BLaER1 (cell line): ENCODE data around the gene CYREN.
A peak's percentile ranks its signal among the peaks of the same experiment; 100 is the strongest.

Experiments used
- H3K27ac ChIP-seq: shearing (Covaris generic); formaldehyde crosslinking; 2 replicates; pipeline ENCODE4 v1.8.1; 2022
- H3K27me3 ChIP-seq: shearing (Covaris generic); formaldehyde crosslinking; 2 replicates; pipeline ENCODE4 v1.8.1; 2022
- H3K36me3 ChIP-seq: shearing (Covaris generic); formaldehyde crosslinking; 2 replicates; pipeline ENCODE4 v1.8.1; 2022
- H3K4me1 ChIP-seq: shearing (Covaris generic); formaldehyde crosslinking; 2 replicates; pipeline ENCODE4 v1.8.1; 2022
- H3K4me2 ChIP-seq: shearing (Covaris generic); formaldehyde crosslinking; 2 replicates; pipeline ENCODE4 v1.8.1; 2022
- H3K4me3 ChIP-seq: shearing (Covaris generic); formaldehyde crosslinking; 2 replicates; pipeline ENCODE4 v1.8.1; 2022
- H3K9ac ChIP-seq: shearing (Covaris generic); formaldehyde crosslinking; 2 replicates; pipeline ENCODE4 v1.8.1; 2022
- H3K9me3 ChIP-seq: shearing (Covaris generic); formaldehyde crosslinking; 2 replicates; pipeline ENCODE4 v1.8.1; 2022
- H4K20me1 ChIP-seq: shearing (Covaris generic); formaldehyde crosslinking; 2 replicates; pipeline ENCODE4 v1.8.1; 2022
- Cebpa-rat ChIP-seq: shearing (Covaris generic); IDR thresholded peaks from 2 replicates; pipeline ENCODE4 v1.8.1; 2022

Gene CYREN

DNA sequence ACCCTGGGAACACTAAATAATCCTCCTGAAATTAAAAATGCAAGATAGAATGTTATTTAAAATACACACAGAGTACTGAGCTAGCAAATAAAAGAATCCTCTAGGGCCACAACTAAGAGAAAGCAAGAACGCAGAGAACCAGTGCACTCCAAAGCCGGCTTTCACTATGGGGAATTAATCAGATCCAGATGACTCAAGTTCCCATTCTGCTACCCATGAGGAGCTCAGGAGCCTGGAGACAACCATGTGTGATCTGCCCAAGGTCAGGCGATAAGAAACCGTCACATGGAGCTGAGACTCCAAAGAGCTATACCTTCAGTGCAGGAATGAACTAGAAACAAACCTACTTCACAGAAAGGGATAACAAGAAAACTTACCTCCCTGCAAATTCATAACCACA is 19.5 kb upstream of the CYREN start:
- Histone ChIP-seq H3K9me3 (peaks cover 7% of the 10 kb centered on the region; the same call in 1 of the 2 replicates), H3K4me2 (no peak overlapping the region), H3K4me1 (peaks cover 48% of the 10 kb centered on the region), H4K20me1 (no peaks in the 10 kb centered on the region), H3K4me3 (no peak overlapping the region), H3K27ac (no peak overlapping the region), H3K36me3 (peaks cover 83% of the 10 kb centered on the region), H3K9ac (no peak overlapping the region), H3K27me3 (no peaks in the 10 kb centered on the region)
- TF ChIP-seq Cebpa-rat: no peak

- peaks cover 41% of the 10 kb centered on the region for H3K4me1 ChIP-seq
- no peak overlapping the region for H3K4me3 ChIP-seq
- H3K9me3 ChIP-seq: peaks cover 15% of the 10 kb centered on the region; the same call in 1 of the 2 replicates
- TF ChIP-seq Cebpa-rat: no peak
- H3K36me3 ChIP-seq: peaks cover 91% of the 10 kb centered on the region
- no peaks in the 10 kb centered on the region for H3K27me3 ChIP-seq
- H4K20me1 ChIP-seq: no peaks in the 10 kb centered on the region
- no peak overlapping the region for H3K9ac ChIP-seq
- H3K4me2 ChIP-seq: no peak overlapping the region
- H3K27ac ChIP-seq: no peak overlapping the region
Observed at GRCh38 chr7:135189221-135189662, 18.7 kb upstream of the CYREN start.

DNA sequence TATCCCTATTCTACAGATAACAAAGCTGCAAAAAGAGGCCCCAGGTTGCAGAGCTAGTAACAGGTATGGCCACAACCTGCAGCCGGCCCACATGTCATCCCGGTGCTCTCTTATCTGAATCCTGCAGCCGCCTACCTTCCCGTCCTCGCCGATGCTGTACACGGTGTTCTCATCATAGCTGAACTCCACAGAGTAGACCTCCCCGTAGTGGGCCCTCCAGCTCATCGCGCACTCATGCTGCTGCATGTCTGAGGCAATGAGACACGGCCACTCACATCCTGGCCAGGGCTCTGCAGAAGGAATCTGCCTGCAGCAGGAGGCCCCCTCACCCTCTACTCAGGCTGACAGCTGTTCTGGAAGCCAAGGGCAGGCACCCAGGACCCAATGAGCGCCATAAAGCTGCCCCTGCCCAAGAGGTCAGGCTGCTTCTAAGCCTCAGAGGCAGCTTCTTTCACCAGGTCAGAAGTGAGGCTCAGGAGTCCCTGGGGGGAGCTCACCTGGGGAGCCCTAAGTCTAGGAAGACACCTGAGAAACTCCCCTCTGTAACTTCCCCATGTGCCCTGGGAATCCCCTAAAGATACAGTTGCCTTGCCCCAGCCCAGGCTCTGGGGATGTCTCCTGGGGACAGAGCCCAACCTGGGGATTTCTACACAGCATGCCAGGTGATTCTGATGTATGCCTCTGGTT is 17.9 kb upstream of the CYREN start:
- TF ChIP-seq Cebpa-rat: no peak
- no peak overlapping the region for H3K27ac ChIP-seq
- no peak overlapping the region for H3K4me2 ChIP-seq
- peaks cover 33% of the 10 kb centered on the region for H3K4me1 ChIP-seq
- peaks cover 22% of the 10 kb centered on the region for H3K9me3 ChIP-seq
- H3K4me3 ChIP-seq: no peak overlapping the region
- H3K9ac ChIP-seq: no peak overlapping the region
- no peaks in the 10 kb centered on the region for H4K20me1 ChIP-seq
- peaks cover 97% of the 10 kb centered on the region for H3K36me3 ChIP-seq
- no peaks in the 10 kb centered on the region for H3K27me3 ChIP-seq

- Histone ChIP-seq H3K4me3 (no peak overlapping the region), H3K4me2 (peak overlapping the region; percentile 31; the same call in 1 of the 2 replicates), H4K20me1 (no peaks in the 10 kb centered on the region), H3K27ac (peak overlapping the region; percentile 12; the same call in 1 of the 2 replicates), H3K9me3 (peaks cover 38% of the 10 kb centered on the region), H3K36me3 (peaks cover 99% of the 10 kb centered on the region), H3K4me1 (peaks cover 19% of the 10 kb centered on the region), H3K27me3 (no peaks in the 10 kb centered on the region), H3K9ac (0 out of 2 replicates have a peak overlapping the region, but pooled peaks have one; percentile 2)
- no peak for TF ChIP-seq Cebpa-rat
Observed at GRCh38 chr7:135186841-135187253, 16.3 kb upstream of the CYREN start.

- TF ChIP-seq Cebpa-rat: no peak
- H3K4me3 ChIP-seq: no peak overlapping the region
- peaks cover 97% of the 10 kb centered on the region for H3K36me3 ChIP-seq
- H4K20me1 ChIP-seq: no peaks in the 10 kb centered on the region
- no peaks in the 10 kb centered on the region for H3K27me3 ChIP-seq
- no peak overlapping the region; the same call in 1 of the 2 replicates for H3K27ac ChIP-seq
- H3K9me3 ChIP-seq: peaks cover 44% of the 10 kb centered on the region
- peak overlapping the region; percentile 31 for H3K4me2 ChIP-seq
- H3K4me1 ChIP-seq: peaks cover 19% of the 10 kb centered on the region
- no peak overlapping the region for H3K9ac ChIP-seq
Observed at GRCh38 chr7:135186261-135186540, 15.7 kb upstream of the CYREN start.

DNA sequence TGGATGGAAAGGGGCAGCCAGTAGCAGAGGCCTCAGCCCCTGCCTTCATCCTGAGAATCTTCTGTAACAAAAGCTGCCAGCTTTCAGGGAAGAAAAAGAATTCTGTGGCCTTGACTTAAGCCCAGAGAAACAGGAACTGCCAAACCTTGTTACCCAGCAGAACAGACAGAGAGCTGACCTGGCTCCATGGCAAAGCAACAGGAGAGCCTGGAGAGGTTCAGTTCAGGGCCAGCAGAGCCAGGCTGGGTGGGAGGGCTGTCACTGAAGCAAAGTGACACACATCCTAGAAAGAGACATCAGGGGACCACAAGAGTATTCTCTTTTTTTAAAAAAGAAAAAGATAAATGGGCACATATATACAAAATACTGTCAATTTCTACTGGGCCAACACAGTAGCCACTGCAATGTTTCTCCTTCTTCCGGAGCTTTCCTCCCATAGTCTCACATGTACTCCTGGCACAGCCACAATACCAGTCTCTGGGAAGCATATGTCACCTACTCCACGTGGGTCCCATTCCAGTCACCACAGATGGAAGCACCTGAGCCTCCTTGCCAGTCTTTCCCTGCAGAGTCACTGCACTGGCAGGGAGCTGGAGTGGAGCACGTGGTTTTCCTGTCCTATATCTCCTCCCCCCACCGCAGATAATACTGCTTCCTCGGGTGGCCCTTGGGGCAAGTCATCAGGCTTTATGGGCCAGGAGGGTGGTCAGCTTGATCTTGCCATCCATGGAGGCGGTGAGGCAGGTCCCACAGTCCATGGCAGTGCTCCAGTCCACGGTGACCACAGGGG is 15.2 kb upstream of the CYREN start:
- no peaks in the 10 kb centered on the region for H3K27me3 ChIP-seq
- H3K4me2 ChIP-seq: peak overlapping the region; percentile 31
- peaks cover 97% of the 10 kb centered on the region for H3K36me3 ChIP-seq
- no peak overlapping the region for H3K4me3 ChIP-seq
- H3K9me3 ChIP-seq: peaks cover 50% of the 10 kb centered on the region
- no peak for TF ChIP-seq Cebpa-rat
- H3K4me1 ChIP-seq: peaks cover 19% of the 10 kb centered on the region
- H4K20me1 ChIP-seq: no peaks in the 10 kb centered on the region
- H3K9ac ChIP-seq: no peak overlapping the region
- no peak overlapping the region; the same call in 1 of the 2 replicates for H3K27ac ChIP-seq

- Histone ChIP-seq H3K9me3 (peaks cover 63% of the 10 kb centered on the region), H3K4me2 (no peak overlapping the region), H3K9ac (no peak overlapping the region), H3K4me1 (peaks cover 19% of the 10 kb centered on the region), H3K36me3 (peaks cover 92% of the 10 kb centered on the region), H3K27ac (no peak overlapping the region), H4K20me1 (no peaks in the 10 kb centered on the region), H3K27me3 (no peaks in the 10 kb centered on the region), H3K4me3 (no peak overlapping the region)
- no peak for TF ChIP-seq Cebpa-rat
Observed at GRCh38 chr7:135184254-135184841, 13.8 kb upstream of the CYREN start.

GRCh38 chr7:135183478-135183877 is 13.0 kb upstream of the CYREN start:
- H3K9ac ChIP-seq: no peak overlapping the region
- H4K20me1 ChIP-seq: no peaks in the 10 kb centered on the region
- no peak for TF ChIP-seq Cebpa-rat
- peaks cover 83% of the 10 kb centered on the region for H3K36me3 ChIP-seq
- peaks cover 19% of the 10 kb centered on the region for H3K4me1 ChIP-seq
- H3K4me2 ChIP-seq: no peak overlapping the region
- no peak overlapping the region for H3K4me3 ChIP-seq
- H3K27me3 ChIP-seq: no peaks in the 10 kb centered on the region
- H3K9me3 ChIP-seq: peaks cover 67% of the 10 kb centered on the region
- no peak overlapping the region for H3K27ac ChIP-seq

GRCh38 chr7:135181929-135182678 is 11.6 kb upstream of the CYREN start:
- no peak overlapping the region for H3K27ac ChIP-seq
- no peaks in the 10 kb centered on the region for H4K20me1 ChIP-seq
- peaks cover 15% of the 10 kb centered on the region for H3K4me1 ChIP-seq
- H3K27me3 ChIP-seq: no peaks in the 10 kb centered on the region
- peaks cover 67% of the 10 kb centered on the region for H3K9me3 ChIP-seq
- peaks cover 69% of the 10 kb centered on the region for H3K36me3 ChIP-seq
- H3K4me3 ChIP-seq: no peak overlapping the region; the same call in 1 of the 2 replicates
- H3K9ac ChIP-seq: no peak overlapping the region
- TF ChIP-seq Cebpa-rat: no peak
- no peak overlapping the region for H3K4me2 ChIP-seq
